GM12874 (cell line): ENCODE measurements around the gene MLC1.

Experiments used
- TF ChIP-seq, protein P1 (sequence below): IDR thresholded peaks from 2 replicates; pipeline ENCODE4 v1.5.1; 2011; ENCODE audit warnings: low read depth, mild to moderate bottlenecking, control low read depth, low read length, moderate library complexity; ENCODE audit not compliant: insufficient read depth

MLC1 gene

DNA sequence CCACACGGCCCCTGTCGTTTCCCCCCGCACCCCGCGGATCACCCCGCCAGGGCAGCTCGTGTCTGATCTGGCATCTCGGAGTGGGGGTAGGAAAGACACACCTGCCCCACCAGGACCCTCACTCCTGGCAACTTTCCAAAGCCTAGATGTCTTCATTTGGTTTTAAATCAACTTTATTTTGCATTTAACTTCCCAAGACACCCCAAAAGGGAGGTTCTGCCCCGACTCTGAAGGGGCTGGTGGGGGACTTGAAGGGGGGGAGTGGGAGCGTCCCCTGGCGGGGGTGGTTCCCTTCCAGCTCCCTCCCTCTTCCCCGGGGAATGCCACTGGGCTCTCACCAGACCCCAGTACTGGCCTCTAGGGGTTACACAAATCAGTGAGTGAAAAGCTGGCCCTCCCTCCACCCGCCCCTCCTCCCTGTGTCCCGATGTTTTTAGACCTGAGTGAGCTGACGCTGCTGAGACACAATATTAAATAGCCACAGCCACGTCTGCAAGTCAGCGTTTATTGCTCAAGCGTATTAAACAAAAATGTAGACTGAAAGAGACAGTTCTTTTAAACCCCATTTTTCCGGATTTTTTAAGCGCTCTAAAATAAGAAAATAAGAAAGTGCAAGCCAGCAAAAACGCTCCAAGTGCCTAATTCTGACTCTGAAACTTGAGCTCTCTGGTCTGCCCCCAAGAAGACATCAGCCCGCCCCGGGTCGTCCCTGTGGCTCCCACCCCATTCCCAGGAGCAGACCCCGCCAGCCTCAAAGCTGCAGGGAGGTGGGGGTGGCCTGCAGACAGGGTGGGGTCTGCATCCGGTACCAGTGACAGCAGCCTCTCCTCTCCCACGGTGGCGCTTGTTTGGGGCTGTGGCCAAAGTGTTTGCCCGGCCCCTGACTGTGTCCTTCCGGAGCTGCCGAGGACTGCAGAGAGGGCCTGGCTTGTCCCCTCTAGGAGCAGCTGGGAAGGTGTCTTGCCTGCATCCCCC lies 26.0 kb downstream of the MLC1 start:
- TF ChIP-seq, protein P1, sequence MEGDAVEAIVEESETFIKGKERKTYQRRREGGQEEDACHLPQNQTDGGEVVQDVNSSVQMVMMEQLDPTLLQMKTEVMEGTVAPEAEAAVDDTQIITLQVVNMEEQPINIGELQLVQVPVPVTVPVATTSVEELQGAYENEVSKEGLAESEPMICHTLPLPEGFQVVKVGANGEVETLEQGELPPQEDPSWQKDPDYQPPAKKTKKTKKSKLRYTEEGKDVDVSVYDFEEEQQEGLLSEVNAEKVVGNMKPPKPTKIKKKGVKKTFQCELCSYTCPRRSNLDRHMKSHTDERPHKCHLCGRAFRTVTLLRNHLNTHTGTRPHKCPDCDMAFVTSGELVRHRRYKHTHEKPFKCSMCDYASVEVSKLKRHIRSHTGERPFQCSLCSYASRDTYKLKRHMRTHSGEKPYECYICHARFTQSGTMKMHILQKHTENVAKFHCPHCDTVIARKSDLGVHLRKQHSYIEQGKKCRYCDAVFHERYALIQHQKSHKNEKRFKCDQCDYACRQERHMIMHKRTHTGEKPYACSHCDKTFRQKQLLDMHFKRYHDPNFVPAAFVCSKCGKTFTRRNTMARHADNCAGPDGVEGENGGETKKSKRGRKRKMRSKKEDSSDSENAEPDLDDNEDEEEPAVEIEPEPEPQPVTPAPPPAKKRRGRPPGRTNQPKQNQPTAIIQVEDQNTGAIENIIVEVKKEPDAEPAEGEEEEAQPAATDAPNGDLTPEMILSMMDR = no peak

DNA sequence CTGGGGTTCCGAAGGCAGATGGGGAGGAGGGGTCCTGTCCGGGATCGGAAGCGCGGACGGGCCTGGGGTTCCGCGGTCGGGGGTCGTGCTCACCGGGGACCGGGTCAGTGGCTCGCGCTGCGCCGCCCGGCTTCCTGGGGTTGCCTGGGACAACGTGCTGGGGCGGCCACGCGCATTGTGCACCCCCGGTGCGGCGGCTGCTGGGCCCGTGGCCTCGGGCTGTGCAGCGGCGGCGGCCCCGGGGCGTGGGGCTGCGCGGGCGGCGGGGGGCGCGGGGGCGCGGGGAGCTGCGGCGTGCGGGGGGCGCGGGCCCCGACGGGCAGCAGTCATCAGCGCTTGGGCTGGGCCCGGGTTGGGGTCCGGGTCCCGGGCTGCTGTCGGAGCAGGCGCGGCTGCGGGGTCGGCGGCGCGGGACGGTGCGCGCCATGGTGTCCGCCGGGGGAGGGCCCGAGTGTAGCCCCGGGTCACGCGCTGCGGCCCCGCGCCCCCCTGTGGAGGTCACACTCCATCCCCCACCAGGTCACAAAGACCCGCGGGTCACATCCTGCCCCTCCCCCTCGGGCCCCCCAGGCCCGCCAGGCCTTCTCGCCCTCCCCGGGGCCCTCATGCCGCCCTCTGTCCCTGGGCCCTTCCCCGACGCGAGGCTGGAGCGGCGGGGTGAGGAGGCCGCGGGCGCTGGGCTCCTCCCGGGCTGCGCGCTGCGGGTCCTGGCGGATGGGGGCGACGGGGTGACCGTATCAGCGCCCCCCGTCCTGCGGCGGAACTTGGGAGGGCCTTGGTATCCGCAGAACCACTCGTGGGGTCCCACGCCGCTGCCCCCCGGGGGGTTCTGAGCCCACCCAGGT lies 26.9 kb downstream of the MLC1 start, which contains the start of gene TTLL8:
TSS of gene TTLL8 (minus strand) at position 238 of the 845 bp plus-strand sequence.
- TF ChIP-seq, protein P1 = no peak

DNA sequence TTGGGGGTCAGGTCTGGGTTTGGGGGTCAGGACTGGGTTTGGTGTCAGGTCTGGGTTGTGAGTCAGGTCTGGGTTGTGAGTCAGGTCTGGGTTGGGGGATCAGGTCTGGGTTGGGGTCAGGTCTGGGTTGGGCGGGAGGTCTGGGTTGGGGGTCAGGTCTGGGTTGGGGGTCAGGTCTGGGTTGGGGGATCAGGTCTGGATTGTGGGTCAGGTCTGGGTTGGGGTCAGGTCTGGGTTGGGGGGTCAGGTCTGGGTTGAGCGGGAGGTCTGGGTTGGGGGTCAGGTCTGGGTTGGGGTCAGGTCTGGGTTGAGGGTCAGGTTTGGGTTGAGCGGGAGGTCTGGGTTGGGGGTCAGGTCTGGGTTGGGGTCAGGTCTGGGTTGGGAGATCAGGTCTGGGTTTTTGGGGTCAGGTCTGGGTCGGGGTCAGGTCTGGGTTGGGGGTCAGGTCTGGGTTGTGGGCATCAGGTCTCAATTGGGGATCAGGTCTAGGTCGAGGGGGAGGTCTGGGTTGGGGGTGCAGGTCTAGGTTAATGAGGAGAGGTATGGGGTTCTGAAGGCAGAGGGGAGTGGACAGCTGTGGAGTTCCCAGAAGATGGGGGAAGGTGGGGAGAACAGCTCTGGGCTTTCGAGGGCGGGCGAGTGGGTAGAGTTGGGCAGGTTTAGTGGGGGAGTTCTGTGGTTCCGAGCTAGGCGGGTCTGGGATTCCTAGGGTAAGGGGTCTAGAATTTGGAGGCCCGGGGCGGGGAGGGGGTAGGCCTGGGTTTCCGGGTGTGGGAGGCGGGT lies 27.8 kb downstream of the MLC1 start:
- TF ChIP-seq, protein P1 = no peak

DNA sequence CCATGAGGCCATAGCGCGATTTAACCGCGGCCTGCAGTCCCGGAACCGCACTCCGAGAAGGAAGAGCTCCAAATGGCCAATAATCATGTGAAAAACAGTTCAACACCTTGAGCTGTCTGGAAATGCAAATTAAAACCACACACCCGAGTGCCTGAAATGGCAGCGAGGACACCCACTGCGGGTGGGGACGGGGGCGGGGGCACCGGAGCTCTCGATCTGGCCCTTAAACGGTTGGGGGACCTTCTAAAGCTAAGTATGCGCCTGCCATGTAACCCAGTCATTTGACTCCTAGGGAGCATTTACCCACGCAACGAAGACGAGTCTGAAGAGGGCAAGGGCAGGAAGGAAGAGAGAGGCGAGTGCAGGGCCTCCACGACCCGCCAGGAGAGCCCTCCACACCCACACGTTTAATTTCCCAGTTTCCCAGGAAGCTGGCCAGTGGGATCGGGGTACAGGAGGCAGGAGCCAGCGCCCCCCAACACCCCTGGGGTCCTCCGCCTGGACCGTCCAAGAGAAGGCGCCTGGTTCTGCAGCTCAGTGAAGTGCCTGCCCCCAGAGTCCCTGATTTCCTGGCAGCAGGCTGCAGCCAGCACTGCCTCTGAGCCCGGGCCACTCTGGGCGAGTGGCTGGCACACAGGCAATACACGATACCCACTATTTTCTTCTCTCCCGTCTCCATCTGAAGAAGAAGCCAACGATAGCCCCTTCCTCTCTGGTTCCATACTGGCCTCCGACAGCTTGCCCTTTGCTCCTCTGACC lies 28.8 kb downstream of the MLC1 start:
- TF ChIP-seq, protein P1 = no peak

DNA sequence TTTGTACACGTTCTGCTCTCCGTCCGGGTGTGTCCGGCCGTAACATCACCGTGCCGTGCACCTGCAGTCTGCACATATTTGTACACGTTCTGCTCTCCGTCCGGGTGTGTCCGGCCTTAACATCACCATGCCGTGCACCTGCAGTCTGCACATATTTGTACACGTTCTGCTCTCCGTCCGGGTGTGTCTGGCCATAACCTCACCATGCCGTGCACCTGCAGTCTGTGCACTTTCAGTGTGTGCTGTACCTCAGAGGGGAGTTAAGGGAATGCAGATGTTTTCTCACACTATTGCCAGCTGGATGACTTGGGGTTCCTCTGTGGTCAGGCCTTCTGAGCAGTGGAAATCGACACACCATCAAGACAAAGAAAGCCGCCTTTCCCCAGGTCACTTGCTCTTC lies 31.4 kb downstream of the MLC1 start:
- TF ChIP-seq, protein P1 = no peak

DNA sequence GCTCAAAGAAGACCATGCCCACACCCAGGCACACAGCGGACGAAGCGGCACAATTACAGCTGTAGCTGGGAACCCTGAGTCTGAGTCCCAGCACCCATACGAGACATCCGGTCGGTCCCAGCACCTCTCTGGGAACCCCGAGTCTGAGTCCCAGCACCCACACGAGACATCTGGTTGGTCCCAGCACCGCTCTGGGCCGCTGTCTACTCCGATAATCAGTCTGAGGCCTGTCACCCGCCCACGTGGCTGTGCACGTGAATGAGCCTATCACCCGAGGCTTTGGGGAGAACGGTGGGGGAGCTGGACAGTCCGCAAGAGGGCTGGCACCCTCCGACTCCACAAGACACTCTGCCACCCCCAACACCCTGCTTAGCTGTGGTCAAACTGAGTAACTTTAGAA lies 33.3 kb downstream of the MLC1 start:
- TF ChIP-seq, protein P1 = no peak
